RWPE2 (cell line): ENCODE data around the gene GET4.

Source experiments
- ATAC-seq: fragments of 200-7000 bp; cut with Tn5 transposase; 3 replicates; pipeline ENCODE4 v1.9.1; 2021; ENCODE audit warnings: low read depth
- DNase-seq: peaks from one replicate; pipeline ENCODE4 v3.0.0-alpha.2; 2020; ENCODE audit warnings: low spot score
- H3K27ac ChIP-seq: fragments of 450-650 bp; 2 replicates; pipeline ENCODE4 v1.5.1; 2017; ENCODE audit warnings: mild to moderate bottlenecking; ENCODE audit not compliant: poor library complexity, severe bottlenecking
- H3K27me3 ChIP-seq: fragments of 250-450 bp; sonication (Bioruptor Pico); 2 replicates; pipeline ENCODE4 v1.5.1; 2021; ENCODE audit warnings: mild to moderate bottlenecking, moderate library complexity; ENCODE audit not compliant: insufficient read depth, poor library complexity, severe bottlenecking
- H3K36me3 ChIP-seq: fragments of 250-450 bp; sonication (Bioruptor Pico); 2 replicates; pipeline ENCODE4 v1.5.1; 2020; ENCODE audit warnings: low read depth, mild to moderate bottlenecking, moderate library complexity
- H3K4me1 ChIP-seq: fragments of 250-450 bp; sonication (Bioruptor Pico); 2 replicates; pipeline ENCODE4 v1.5.1; 2021; ENCODE audit warnings: mild to moderate bottlenecking, moderate library complexity; ENCODE audit not compliant: insufficient read depth, poor library complexity, severe bottlenecking
- H3K4me3 ChIP-seq: fragments of 250-450 bp; sonication (Bioruptor Pico); 2 replicates; pipeline ENCODE4 v1.5.1; 2021; ENCODE audit warnings: mild to moderate bottlenecking, moderate library complexity; ENCODE audit not compliant: severe bottlenecking
- H3K9me3 ChIP-seq: fragments of 250-450 bp; sonication (Bioruptor Pico); 2 replicates; pipeline ENCODE4 v1.5.1; 2021; ENCODE audit warnings: mild to moderate bottlenecking, moderate library complexity; ENCODE audit not compliant: severe bottlenecking
- CTCF ChIP-seq: fragments of 450-650 bp; IDR thresholded peaks from one replicate; pipeline ENCODE4 v1.5.1; 2017; ENCODE audit warnings: mild to moderate bottlenecking, moderate library complexity; ENCODE audit not compliant: poor library complexity, severe bottlenecking

The GET4 gene

GRCh38 chr7:934469-935163 is 58.3 kb downstream of the GET4 start:
- Histone ChIP-seq H3K4me1 (no peaks in the 10 kb centered on the region), H3K4me3 (no peak overlapping the region), H3K36me3 (no peaks in the 10 kb centered on the region), H3K27me3 (no peaks in the 10 kb centered on the region), H3K9me3 (no peaks in the 10 kb centered on the region), H3K27ac (no peak overlapping the region)
- DNase-seq (peak; percentile 52), ATAC-seq (no peak)
- no peak for TF ChIP-seq CTCF

GRCh38 chr7:935164-935873 is 59.0 kb downstream of the GET4 start:
- H3K27me3 ChIP-seq: no peaks in the 10 kb centered on the region
- no peak overlapping the region for H3K27ac ChIP-seq
- H3K36me3 ChIP-seq: no peaks in the 10 kb centered on the region
- DNase-seq: peak; percentile 68
- TF ChIP-seq CTCF: no peak
- no peak for ATAC-seq
- H3K4me3 ChIP-seq: no peak overlapping the region
- H3K9me3 ChIP-seq: no peaks in the 10 kb centered on the region
- no peaks in the 10 kb centered on the region for H3K4me1 ChIP-seq

DNA sequence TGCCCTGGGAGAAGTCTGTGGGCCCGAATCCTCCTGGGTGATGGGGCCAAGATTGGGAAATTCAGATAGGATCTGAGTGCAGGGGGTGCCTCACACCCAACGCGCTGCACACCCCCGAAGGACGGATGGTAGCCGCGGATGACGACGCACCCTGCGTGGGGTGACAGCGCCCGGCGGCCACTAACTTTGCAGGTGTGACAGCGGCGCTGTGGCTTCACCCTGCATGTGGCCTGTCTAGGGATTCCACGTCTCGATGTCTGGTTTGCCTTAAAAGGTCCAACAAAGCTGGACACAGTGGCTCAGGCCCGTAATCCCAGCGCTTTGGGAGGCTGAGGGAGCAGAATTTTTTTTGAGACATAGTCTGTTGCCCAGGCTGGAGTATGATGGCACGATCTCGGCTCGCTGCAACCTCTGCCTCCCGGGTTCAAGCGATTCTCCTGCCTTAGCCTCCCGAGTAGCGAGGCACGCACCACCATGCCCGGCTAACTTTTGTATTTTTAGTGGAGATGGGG is 59.6 kb downstream of the GET4 start:
- Histone ChIP-seq H3K4me1 (no peaks in the 10 kb centered on the region), H3K27ac (no peak overlapping the region), H3K4me3 (no peak overlapping the region), H3K36me3 (no peaks in the 10 kb centered on the region), H3K9me3 (no peaks in the 10 kb centered on the region), H3K27me3 (no peaks in the 10 kb centered on the region)
- TF ChIP-seq CTCF: no peak
- no peak for ATAC-seq
- DNase-seq: peak; percentile 53

GRCh38 chr7:936386-937054 is 60.2 kb downstream of the GET4 start:
- Histone ChIP-seq H3K27ac (no peak overlapping the region), H3K9me3 (peaks cover 3% of the 10 kb centered on the region), H3K4me3 (no peak overlapping the region), H3K27me3 (no peaks in the 10 kb centered on the region), H3K36me3 (no peaks in the 10 kb centered on the region), H3K4me1 (no peaks in the 10 kb centered on the region)
- DNase-seq: peak; percentile 66
- no peak for TF ChIP-seq CTCF
- peak; percentile 74 for ATAC-seq
